DMS53 (cell line): ENCODE measurements around the gene PML.
"Not testable (repeated sequence)": the region's sequence is repeated elsewhere in the genome, so short reads cannot be mapped to it uniquely, and the experiment has no call there.

Experiments used
- DNase-seq: peaks from one replicate; lab custom pipeline; 2025; lab: John Stamatoyannopoulos, UW

The PML gene

DNA sequence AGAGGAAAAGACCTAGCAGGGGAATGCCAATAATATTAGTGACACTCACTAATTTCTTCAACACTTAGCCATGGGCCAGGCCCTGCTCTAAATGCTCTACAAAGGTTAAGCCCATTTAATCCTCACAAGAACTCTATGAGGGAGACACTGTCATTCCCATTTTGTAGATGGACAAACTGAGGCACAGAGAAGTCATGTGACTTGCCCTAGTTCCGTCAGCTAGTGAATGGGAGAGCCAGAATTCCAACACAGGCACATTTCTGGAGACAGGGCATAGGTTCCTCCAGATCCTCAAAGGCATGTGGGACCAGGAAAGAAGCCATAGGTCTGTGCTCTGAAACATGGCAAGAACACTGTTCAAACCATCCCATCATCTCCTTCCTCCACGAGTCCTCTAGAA, 36.7 kb upstream of the PML start:
- DNase-seq, result no peak

DNA sequence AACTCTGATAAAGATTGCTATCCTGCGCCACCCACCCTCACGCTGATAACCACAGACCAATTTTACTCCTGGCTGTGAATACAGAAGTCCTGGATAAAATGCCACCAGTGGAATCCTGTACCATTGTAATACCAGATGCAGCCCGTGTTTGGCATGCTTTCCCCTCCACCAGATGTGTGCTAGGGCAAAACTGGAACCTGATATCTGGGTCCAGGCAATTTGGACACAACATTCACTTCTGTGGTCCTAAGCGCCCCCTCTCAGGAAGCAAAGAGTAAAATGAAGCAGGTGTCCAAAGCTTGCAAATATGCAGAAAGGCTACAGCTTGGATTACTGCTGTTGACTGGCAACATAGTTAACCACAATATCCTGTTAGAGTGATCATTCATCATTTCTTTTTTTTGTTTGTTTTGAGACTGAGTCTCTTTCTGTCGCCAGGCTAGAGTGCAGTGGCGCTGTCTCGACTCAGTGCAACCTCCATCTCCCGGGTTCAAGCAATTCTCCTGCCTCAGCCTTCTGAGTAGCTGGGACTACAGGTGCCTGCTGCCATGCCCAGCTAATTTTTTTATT, 35.4 kb upstream of the PML start:
- DNase-seq, result peak; percentile 20

DNA sequence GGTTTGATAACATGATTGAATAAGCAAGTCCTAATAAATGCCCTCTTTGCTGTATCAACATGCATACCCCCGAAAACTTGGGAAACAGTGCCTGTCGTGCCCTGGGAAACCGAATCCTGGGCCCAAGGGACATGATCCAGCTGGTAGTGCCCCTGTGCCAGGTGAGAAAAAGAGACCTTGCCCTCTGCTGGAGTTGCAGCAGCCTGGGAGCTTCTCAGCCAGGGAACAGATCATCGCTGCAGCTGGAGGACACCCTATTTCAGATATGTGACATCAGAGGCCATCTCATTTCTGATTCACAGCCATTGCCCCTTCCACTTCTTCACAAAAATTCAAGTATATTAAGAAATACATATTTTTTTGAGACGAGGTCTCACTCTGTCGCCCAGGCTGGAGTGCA, 34.7 kb upstream of the PML start:
- DNase-seq, result no peak

DNA sequence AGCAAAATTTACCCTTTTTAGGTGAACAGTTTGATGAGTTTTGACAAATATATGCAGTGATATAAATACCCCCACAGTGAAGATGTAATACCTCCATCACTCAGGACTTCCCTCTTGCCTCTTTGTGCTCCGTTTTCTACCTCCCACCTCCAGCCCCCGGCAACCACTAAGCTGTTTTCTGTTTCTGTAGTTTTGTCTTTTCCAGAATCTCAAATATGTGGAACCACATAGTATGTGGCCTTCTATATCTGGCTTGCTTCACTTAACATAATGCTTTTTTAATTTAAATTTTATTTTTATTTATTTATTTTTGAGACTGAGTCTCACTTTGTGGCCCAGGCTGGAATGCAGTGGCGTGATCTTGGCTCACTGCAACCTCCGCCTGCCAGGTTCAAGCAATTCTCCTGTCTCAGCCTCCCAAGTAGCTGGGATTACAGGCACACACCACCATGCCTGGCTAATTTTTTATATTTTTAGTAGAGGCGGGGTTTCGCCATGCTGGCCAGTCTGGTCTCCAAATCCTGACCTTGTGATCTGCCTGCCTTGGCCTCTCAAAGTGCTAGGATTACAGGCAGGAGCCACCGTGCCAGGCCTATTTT, 33.9 kb upstream of the PML start:
- DNase-seq, result not testable (repeated sequence)

DNA sequence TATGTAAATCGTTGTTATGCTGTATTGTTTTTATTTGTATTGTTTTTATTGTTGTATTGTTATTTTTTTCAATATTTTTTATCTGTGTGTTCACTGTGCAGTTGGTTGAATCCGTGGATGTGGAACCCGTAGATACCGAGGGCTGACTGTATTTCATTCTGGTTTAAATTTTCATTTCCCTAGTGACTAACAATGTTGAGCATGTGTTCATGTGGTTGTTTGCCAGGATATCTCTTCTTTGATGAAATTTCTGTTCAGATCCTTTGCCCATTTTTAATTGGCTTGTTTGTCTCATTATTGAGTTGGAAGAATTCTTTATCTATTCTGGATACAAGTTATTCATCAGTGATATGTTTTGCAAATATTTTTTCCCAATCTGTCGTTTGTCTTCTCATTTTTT, 32.1 kb upstream of the PML start:
- DNase-seq, result no peak

DNA sequence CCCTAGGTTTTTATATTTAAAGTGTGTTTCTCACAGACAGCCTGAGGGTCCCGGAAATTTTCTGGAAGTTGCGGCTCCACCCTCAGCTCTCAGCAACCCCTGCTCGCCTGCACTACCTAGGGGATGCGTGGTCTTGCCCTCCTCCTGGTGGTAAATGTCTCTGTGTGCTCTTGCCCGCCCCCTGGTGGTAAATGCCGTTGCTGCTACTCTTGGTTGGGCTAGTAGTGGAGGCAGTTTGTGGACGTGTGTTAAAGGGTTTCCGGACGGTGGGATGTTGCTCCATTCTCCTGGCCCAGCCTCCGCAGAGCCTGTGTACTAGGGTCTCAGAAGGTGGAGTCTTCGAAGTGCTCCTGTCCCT, 29.8 kb upstream of the PML start:
- peak; percentile 81 for DNase-seq

DNA sequence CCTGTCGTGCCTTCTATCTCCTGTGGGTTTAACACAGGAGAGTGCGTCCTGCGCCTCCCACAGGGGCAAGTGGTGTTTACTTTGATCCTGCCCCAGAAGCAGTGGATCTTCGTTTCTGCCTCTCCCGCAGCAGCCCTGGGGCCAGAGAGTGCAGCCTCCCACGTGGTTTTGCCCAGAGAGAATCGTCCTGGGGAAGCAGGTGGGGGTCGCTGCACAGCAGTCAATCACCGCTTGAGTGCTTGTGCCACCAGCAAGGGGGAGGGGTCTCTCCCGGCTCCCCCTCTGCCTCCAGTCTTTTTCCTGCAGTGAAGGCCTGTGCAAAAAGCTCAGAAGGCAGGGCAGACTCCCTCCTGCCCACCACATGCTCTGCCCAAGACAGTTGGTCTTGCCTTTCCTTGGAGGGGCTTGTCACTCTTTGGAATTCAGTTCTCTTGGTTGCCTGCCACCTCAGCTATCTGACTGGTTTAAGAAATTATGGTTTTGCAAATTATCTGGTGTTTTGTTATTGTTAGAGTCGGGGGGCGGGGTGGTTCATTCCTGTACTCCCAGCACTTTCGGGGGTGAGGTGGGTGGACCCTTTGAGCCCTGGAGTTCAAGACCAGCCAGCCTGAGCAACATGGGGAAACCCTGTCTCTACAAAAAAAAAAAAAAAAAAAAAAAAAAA, 29.3 kb upstream of the PML start:
- DNase-seq, result no peak

DNA sequence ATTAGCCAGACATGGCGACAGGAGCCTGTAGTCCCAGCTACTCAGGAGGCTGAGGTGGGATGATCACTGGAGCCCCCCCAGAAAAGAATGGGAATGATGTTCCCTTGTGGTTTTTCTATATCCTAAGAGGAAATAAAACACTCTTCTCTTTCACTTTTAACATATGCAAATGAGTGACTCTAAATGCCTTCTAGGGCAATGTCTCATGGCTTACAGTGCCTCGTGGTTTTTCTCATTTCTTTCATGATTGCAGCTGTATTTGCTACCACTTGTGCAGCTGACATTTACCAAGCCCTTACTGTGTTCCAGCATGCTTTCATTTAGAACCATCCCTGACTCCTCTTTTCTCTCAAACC, 28.8 kb upstream of the PML start:
- DNase-seq, result peak; percentile 18

DNA sequence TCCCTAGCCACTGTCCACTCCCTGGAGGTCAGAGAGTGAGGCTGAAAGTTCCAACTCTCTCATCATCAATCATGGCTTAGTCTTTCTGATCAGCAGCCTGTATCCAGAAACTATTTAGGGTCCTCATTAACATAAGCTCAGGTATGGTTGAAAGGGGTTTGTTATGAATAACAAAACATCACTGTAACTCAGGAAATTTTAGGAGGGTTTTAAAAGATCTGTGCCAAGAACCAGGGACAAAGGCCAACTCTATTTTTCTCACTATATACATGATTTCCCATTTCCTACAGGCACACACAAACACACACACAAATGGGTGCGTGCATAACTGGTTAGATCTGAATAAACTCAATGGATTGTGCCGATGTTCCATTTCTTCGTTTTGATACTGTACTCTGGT, 26.1 kb upstream of the PML start:
- no peak for DNase-seq

DNA sequence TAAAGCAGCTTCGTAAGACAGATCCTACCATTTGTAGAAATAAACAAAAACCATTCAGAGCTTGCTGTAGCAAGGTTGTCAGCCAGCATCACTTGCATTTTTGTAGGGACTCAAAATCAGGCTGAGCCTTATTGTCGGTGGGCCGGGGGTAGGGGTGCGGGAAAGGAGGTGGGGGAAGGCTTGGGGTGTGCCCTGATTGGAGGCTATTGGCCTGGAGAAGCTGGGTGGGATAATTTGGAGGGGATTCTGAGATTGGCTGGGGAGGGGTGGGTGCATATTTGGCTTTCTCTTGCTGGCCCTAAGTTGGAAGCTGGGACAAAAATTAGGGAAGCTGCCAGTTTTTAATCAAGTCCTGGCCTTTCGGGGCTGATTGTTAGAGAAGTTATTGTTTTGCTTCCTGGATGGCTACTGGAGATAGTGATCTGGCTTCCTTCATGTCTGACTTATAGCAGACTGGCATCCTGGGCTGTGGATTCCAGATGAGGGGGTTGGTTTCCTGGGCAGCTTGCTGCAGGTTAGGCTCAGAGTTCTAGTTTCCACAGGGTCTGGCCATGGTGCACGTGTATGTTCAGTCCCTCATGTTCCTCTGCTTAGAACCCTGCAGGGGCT, 25.3 kb upstream of the PML start:
- DNase-seq, result no peak

DNA sequence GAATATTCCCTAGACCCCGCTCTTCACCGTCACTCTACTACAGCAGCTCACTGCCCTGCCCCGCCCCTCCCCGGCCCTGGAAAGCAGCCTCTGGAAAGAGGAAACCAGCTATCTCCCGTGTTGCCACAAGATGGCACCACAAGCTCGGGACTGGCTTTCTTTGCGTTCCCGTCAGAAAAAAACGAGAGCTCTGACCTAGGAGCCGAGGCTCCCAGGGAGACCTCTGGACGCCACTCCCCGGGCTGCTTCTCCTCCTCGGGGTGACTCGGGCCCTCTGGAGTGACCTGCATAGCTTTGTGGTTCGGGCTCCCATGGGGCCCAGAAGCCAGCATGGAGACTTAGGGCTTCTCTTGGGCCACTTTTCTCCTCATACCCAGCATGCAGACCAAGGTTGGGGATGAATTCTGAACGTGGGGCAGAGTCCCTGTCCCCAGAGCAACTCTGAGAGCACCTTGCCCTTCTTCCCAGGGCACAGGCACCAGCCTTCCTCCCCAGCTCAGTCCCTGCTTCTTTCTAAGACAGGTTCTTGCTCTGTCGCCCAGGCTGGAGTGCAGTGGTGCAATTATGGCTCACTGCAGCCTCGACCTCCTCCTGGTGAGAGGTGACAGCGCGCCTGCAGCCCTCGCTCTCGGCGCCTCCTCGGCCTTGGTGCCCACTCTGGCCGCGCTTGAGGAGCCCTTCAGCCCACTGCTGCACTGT, 21.4 kb upstream of the PML start:
- DNase-seq, result peak; percentile 89

DNA sequence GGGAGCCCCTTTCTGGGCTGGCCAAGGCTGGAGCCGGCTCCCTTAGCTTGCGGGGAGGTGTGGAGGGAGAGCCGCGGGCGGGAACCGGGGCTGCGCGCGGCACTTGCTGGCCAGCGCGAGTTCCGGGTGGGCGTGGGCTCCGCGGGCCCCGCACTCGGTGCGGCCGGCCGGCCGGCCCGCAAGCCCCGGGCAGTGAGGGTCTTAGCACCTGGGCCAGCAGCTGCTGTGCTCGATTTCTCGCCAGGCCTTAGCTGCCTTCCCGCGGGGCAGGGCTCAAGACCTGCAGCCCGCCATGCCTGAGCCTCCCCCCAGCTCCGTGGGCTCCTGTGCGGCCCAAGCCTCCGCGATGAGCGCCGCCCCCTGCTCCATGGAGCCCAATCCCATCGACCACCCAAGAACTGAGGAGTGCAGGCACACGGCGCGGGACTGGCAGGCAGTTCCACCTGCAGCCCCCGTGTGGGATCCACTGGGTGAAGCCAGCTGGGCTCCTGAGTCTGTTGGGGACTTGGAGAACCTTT, 20.8 kb upstream of the PML start:
- DNase-seq, result not testable (repeated sequence)

DNA sequence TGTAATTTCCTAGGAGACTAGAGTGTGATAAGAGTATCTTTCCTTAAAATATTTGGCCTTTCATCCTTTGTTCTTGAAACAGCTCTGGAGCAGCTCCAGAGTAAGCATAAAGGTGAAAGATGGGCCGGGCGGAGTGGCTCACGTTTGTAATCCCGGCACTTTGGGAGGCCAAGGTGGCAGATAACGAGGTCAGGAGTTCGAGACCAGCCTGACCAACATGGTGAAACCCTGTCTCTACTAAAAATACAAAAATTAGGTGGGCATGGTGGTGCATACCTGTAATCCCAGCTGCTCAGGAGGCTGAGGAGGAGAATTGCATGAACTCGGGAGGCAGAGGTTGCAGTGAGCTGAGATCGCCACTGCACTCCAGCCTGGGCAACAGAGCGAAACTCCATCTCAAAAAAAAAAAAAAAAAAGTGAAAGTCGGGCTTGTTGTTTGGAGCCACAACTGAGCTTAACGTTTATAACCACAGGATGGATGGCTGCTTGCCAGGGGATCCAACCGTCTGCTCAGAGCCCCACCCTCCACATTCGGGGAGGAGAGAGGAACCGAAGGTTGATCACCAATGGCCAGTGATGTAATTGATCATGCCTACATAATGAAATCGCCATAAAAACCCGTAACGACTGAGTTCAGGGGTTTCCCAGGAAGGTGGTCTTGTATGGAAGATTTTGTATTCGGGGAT, 18.9 kb upstream of the PML start:
- DNase-seq, result not testable (repeated sequence)

DNA sequence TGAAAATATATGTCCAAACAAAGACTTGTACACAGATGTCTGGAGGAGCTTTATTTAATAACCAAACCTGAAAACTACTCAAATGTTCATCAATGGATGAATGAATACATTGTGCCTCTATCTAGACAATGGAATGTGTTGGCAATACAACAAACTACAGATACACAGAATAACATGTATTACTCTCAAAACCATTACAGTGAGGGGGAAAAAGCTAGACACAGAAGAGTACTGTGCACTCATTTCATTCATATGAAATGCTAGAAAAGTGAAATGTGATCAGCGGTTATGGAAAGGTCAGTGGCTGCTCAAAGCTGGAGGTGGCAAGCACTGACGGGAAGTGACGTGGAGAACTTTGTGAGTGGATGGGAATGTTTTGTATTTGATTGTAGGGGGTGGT, 15.6 kb upstream of the PML start:
- DNase-seq, result no peak

DNA sequence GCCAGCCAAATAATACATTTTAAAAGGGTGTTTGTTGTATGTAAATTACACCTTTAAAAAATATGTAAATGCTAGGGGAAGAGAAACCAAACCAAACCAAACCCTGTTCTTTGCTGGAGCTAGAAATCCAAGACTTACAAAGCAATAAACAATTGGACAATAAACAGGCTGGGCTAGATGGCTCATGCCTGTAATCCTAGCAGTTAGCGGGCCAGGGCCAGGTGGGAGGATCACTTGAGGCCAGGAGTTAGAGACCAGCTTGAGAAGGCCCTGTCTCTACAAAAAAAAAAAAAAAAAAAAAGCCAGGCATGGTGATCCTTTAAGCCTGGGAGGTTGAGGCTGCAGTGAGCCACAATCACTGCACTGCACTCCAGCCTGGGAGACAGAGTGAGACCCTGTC, 14.9 kb upstream of the PML start:
- no peak for DNase-seq

DNA sequence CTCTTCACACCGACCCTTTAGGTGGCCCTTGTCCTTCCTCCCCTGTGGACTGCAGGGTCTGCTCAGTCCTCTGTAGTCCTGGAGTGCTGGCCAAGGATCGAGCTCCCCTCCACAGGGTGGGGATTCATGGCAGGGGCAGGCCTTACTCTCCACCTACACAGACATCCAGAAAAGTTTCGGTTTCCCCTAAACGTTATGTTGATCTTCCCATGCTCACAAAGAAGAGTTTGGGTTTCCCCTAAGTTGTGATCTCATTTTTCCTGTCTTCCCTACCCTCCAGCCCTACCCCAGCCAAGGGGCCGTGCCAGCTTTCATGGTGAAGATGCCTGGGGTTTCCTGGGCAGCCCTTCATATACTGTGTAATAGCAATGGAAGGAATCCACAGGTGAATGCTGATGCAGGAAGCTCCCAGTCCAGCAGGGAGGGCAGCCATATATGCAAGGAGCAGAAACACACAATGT, 12.7 kb upstream of the PML start:
- no peak for DNase-seq

DNA sequence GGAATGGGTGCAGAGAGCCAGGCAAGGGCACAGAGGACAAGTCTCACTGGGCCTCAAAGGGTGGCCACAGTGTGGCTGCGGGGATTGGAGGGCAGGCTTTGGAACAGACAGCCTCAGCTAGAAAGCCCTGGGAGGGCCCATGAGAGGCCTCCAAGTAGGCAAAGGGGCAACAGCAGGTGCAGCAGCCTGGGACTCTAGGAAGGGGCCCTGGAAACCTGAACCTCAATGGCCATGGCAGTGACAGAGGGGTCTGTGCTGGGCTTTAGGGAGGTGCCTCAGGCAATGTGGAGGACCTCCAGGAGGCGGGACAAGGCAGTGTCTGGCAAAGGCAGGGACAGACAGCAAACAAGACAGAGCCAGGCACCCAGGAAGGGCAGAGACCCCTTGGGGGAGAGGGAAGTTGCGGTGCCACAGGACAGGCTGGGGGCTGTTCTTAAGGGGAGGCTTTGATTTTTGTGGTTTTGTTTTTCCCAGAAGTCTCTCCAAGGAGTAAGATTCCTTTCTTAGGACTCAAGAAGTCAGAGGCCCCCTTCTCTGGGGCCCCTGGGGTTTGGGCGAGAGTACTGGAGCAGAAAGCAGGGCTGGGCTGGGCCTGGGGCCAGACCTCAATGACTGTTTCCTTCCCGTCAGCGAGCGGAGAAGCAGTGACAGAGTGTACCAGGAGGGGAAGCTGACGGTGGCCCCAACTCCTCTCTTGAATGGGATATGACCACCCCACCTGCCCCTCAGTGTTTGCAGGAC, 12.1 kb upstream of the PML start:
- no peak for DNase-seq

DNA sequence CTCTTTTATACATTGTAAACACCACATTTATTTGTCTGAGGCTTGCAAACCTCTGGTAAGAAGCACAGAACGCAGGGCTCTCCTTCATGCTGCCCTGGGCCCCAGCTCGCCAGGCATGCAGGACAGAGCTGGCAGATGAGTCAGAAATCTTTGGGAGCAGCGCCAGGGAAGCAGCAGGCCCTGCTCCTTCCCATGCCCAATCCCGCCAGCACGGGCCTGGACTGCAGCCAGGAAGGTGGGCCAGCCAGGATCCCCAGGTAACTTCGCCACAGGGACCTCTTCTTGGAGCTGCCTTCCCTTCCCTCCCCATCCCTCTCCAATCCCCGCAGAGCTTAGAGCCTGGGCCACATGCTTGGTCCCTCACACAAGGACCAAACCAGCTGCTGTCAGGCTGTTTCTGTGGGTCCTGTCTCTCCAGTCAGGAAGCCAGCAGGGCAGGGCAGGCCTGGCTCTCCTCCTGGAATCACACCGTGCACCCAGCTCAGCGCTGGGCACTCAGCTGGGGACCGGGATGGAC, 11.2 kb upstream of the PML start:
- no peak for DNase-seq

DNA sequence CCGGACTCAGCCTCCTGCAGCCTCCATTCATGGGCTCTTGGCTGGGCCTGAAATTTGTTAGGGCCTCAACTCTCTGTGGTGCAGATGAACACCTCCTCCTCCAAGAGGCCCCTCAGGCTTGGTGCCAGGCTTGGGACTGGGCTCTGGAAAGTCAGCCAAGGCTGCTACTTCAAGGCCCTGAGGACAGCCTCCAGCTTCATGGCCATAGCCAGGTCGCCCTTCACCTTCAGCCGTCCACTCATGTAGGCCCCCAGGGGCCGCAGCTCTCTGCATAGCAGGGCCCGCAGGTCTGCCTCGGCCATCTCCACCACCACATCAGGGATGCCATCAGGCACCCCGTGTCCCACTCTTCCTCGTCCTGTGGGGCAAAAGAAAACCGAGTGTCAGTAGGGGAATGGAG, 10.7 kb upstream of the PML start:
- DNase-seq, result no peak

DNA sequence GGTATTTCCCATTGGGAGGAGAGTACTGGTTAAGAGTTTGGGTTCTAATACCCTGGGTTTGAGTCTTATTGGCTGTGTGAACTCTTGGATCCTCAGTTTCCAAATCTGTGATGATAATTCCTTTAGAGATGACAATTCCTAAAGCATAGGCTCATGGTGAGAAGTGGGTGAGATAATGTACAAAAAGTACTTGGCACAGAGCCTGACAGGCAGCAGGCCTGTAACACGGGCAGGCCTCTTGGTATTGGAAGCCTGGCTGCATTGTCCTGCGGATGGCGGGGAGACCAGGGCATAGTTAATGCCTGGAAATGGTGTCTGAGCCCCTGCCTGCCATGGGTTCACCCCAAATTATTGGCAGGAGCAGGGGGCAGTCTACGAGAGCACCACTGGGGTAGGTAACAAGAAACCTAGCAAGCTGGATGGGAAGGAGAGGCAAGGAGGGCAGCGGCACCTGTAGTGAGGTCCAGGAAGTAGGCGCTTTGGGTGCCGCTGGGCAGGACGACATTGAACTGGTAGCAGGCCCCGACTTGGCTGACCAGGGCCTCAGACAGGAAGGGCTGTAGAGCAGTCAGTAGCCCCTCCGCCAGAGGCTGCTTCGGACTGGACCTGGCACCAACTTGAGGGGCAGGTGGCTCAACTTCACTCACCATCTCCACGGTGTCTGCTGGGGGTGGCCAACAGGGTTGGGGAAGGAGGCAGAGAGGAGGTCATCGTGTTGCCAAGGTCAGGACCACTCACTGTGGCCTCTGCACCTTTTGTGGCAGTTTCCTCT, 10.1 kb upstream of the PML start:
- no peak for DNase-seq
